OCI-LY3 (cell line): ENCODE results near the gene RUFY1.

Experiments
- EZH2phosphoT487 ChIP-seq: fragments of 200-600 bp; shearing (Covaris generic); IDR thresholded peaks from 2 replicates; pipeline ENCODE4 v1.6.1; 2018; ENCODE audit warnings: antibody characterized with exemption, mixed run types, low read depth
- TF ChIP-seq, protein P1 (sequence below): fragments of 200-600, 300-600 bp; sonication (generic); IDR thresholded peaks from 2 replicates; pipeline ENCODE4 v1.5.1; 2014; ENCODE audit warnings: antibody characterized with exemption, low read length, low read depth

DNA sequence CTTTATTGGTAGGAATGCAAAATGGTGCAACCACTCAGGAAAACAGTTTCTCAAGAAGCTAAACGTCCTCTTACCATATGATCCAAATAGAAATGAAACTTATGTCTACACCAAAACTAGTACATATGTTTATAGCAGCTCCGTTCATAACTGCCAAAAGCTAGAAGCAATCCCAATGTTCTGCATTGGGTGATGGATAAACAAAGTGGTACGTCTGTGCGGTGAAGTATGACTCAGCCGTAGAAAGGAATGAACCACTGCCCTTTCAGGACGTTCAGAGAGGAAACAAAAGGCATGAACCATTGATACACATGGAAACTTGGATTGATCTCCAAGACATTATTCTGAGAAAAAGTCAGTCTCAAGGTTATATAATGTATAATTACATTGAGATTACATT is 45.6 kb downstream of the RUFY1 start:
- TF ChIP-seq, protein P1, sequence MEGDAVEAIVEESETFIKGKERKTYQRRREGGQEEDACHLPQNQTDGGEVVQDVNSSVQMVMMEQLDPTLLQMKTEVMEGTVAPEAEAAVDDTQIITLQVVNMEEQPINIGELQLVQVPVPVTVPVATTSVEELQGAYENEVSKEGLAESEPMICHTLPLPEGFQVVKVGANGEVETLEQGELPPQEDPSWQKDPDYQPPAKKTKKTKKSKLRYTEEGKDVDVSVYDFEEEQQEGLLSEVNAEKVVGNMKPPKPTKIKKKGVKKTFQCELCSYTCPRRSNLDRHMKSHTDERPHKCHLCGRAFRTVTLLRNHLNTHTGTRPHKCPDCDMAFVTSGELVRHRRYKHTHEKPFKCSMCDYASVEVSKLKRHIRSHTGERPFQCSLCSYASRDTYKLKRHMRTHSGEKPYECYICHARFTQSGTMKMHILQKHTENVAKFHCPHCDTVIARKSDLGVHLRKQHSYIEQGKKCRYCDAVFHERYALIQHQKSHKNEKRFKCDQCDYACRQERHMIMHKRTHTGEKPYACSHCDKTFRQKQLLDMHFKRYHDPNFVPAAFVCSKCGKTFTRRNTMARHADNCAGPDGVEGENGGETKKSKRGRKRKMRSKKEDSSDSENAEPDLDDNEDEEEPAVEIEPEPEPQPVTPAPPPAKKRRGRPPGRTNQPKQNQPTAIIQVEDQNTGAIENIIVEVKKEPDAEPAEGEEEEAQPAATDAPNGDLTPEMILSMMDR = no peak
- TF ChIP-seq EZH2phosphoT487 = no peak
